Right ventricle myocardium superior (tissue), 1 donor: Measurements from ENCODE around the gene DTNA. TPM values are rescaled to one million over a fixed set of nuclear protein-coding genes. Genes with fewer than 3 reads are reported as not detected.

Source experiments
- ATAC-seq: fragments of 200-7000 bp; cut with Tn5 transposase; one replicate; pipeline ENCODE4 v1.9.1; 2020; ENCODE audit warnings: mild to moderate bottlenecking; ENCODE audit not compliant: poor library complexity
- DNase-seq: peaks from one replicate; pipeline ENCODE4 v3.0.0-alpha.2; 2020
- intact Hi-C: fragments of 100-400 bp; cut with DNase I; formaldehyde crosslinking; loops from one replicate; pipeline ENCODE4 v1.11.2; 2022
- total RNA-seq: library from RNA; stranded (reverse); fragmentation: NEBNext Ultra II Directional; extraction: Animal tissue kit (Norgen Biotek cat#: 25700); gene quantifications from one replicate; pipeline ENCODE4 v1.2.1, GENCODE V29; 2021
- donor health status: DM: no; HTN: yes; CAD: no; lungs with severe emphysema.

The DTNA gene
- total RNA-seq, 1 donor from 2014 or later: 153 TPM

DNA sequence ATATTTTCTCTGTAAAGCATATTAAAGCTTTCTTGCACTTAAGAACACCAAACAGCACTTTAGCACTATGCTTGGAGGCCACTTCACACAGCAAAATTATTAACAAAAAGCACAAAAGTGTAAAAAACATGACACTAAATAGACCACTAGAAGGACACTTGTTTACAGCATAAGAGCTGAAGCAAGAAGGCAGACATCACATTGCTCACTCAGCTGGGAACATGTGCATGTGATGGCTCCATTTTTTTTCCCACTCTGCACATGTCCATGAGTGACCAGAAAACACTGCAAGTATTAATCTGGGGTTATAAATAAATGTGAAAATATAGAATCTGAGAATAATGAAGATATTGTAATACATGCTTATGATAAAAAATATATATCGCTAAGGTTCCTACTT, 228.0 kb downstream of the DTNA start:
- DNase-seq (no peak), ATAC-seq (no peak)
- intact Hi-C loops: no loop called here
